Testis (tissue), 2 donors: ENCODE results near the gene CCDC51.

Experiments used
- POLR2A ChIP-seq: fragments of 450-650 bp; IDR thresholded peaks from one replicate; pipeline ENCODE4 v1.6.1; 2017; ENCODE audit warnings: antibody characterized with exemption, mild to moderate bottlenecking, moderate library complexity
- TF ChIP-seq, protein P1 (sequence below), 3 experiments: fragments of 450-650 bp in 2 of 3; fragments of 200-600 bp in 1 of 3; sonication (generic) in 1 of 3; IDR thresholded peaks; one replicate each; pipeline ENCODE4 v1.5.1; 2016 to 2019; ENCODE audit warnings: antibody characterized with exemption in 3 of 3, mild to moderate bottlenecking in 2 of 3, moderate library complexity in 1 of 3

DNA sequence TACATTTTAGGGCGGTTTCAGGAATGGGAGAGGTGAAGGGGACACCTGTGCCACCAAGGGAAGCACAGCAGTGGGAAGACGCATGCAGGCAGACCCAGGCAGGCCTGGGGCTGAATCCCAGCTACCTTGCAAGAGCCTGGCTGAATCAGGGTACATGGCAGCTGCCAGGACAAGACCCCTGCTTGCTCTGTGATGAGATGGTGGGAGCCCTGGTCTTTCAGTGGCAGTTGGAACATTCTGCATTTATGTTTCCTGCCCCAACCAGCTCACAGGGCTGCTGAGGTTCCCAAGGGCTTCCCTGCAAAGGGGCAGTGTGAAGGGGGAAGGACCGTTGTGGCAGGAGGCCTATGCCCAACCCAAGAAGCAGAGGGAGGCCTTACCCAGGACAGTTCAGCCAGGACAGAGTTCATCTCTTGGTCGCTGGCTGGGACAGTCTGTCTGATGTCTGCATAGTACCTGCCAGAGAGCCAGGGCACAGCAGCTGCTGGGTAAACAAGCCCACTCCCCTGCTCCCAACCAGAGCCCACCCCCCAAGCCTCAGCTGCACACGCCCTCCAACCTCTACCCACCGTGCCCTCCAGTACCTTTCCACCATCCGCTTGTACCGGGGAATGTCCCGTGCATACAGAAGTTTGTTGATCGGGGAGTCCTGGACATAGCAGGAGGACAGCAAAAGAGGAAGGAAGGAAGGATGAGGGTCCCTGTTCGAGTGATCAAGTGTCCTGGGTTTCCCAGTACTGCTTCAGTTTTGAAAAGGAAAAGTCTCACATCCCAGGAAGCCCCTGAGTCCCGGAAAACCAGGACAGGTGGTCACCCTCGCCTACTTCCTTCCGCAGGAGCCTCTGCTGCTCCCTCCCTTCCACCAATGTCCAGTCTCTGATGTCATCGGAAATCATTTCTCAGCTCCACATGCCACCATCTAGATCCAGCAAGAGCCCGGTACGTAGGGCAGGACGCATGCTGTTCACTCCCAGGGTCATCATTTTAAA, 33.2 kb downstream of the CCDC51 start:
- no peak for TF ChIP-seq POLR2A
- TF ChIP-seq, protein P1, sequence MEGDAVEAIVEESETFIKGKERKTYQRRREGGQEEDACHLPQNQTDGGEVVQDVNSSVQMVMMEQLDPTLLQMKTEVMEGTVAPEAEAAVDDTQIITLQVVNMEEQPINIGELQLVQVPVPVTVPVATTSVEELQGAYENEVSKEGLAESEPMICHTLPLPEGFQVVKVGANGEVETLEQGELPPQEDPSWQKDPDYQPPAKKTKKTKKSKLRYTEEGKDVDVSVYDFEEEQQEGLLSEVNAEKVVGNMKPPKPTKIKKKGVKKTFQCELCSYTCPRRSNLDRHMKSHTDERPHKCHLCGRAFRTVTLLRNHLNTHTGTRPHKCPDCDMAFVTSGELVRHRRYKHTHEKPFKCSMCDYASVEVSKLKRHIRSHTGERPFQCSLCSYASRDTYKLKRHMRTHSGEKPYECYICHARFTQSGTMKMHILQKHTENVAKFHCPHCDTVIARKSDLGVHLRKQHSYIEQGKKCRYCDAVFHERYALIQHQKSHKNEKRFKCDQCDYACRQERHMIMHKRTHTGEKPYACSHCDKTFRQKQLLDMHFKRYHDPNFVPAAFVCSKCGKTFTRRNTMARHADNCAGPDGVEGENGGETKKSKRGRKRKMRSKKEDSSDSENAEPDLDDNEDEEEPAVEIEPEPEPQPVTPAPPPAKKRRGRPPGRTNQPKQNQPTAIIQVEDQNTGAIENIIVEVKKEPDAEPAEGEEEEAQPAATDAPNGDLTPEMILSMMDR (IDR thresholded peaks at IDR 0.05) = no peak
